A673 (cell line): ENCODE results near the gene ANKRD37. TPM values are rescaled to one million over a fixed set of nuclear protein-coding genes. Genes with fewer than 3 reads are reported as not detected.

Experiments
- BruUV-seq: library from RNA; stranded (reverse); fragments of 400-500 nt; replicated peaks from 2 replicates; lab custom pipeline; 2021; lab: Mats Ljungman, UMichigan
- CTCF ChIA-PET: fragments of 300-600 bp; sonication (Branson Sonifier 250); formaldehyde crosslinking; loops from one replicate; lab custom pipeline; 2022; ENCODE audit warnings: antibody characterized with exemption; lab: Charles Lee
- POLR2A ChIA-PET: fragments of 300-600 bp; sonication (Branson Sonifier 250); formaldehyde crosslinking; loops from one replicate; lab custom pipeline; 2022; ENCODE audit warnings: antibody characterized with exemption; ENCODE audit not compliant: low non-redundant PET; lab: Charles Lee
- DNase-seq: peaks from one replicate; pipeline ENCODE4 v3.0.0-alpha.2; 2015; ENCODE audit warnings: low spot score
- H3K27ac ChIP-seq: fragments of 200-600 bp; sonication (generic); 2 replicates; pipeline ENCODE4 v1.5.1; 2016; ENCODE audit warnings: mixed run types, low read depth, mild to moderate bottlenecking, mixed read lengths, antibody characterized with exemption, low read length; ENCODE audit not compliant: poor library complexity, severe bottlenecking
- H3K27me3 ChIP-seq: fragments of 200-600 bp; sonication (generic); replicated peaks from 2 replicates; pipeline ENCODE4 v1.6.1; 2017; ENCODE audit warnings: mixed run types, low read depth, mild to moderate bottlenecking, mixed read lengths, antibody characterized with exemption, low read length; ENCODE audit not compliant: insufficient read depth, poor library complexity
- H3K36me3 ChIP-seq: fragments of 200-600 bp; sonication (generic); 2 replicates; pipeline ENCODE4 v1.6.1; 2016; ENCODE audit warnings: mixed run types, mild to moderate bottlenecking, mixed read lengths, antibody characterized with exemption, low read length; ENCODE audit not compliant: insufficient read depth, poor library complexity, severe bottlenecking
- H3K4me1 ChIP-seq: fragments of 200-600 bp; sonication (generic); 2 replicates; pipeline ENCODE4 v1.6.1; 2017; ENCODE audit warnings: mixed run types, mild to moderate bottlenecking, mixed read lengths, antibody characterized with exemption, low read length; ENCODE audit not compliant: insufficient read depth, poor library complexity, severe bottlenecking
- H3K4me3 ChIP-seq: fragments of 200-600 bp; sonication (generic); 2 replicates; pipeline ENCODE4 v1.5.1; 2016; ENCODE audit warnings: low read depth, mixed run types, mild to moderate bottlenecking, mixed read lengths, low read length; ENCODE audit not compliant: poor library complexity, severe bottlenecking
- H3K9me3 ChIP-seq: fragments of 200-600 bp; sonication (generic); 2 replicates; pipeline ENCODE4 v1.6.1; 2016; ENCODE audit warnings: mixed run types, low read depth, mild to moderate bottlenecking, mixed read lengths, antibody characterized with exemption, low read length; ENCODE audit not compliant: poor library complexity, severe bottlenecking
- EZH2 ChIP-seq: fragments of 200-600 bp; sonication (generic); IDR thresholded peaks from 2 replicates; pipeline ENCODE4 v1.6.1; 2017; ENCODE audit warnings: borderline replicate concordance, low read depth, mild to moderate bottlenecking, mixed read lengths, antibody characterized with exemption, low read length; ENCODE audit not compliant: poor library complexity, severe bottlenecking
- intact Hi-C: fragments of 100-400 bp; cut with micrococcal nuclease; formaldehyde crosslinking; loops from one replicate; pipeline ENCODE4 v1.10.0; 2022; ENCODE audit not compliant: unreplicated experiment
- total RNA-seq: library from RNA; stranded (reverse); gene quantifications from 2 replicates; pipeline ENCODE4 v1.2.3, GENCODE V29; 2021
- TF ChIP-seq, protein P1 (sequence below): fragments of 300-800, 200-600 bp; sonication (generic); conservative IDR thresholded peaks from 2 replicates; pipeline ENCODE4 v1.5.1; 2017; ENCODE audit warnings: low read depth, mild to moderate bottlenecking, antibody characterized with exemption, low read length, moderate library complexity, mixed read lengths

ANKRD37 gene
- total RNA-seq, 1 experiment from 2014 or later, result not detected

DNA sequence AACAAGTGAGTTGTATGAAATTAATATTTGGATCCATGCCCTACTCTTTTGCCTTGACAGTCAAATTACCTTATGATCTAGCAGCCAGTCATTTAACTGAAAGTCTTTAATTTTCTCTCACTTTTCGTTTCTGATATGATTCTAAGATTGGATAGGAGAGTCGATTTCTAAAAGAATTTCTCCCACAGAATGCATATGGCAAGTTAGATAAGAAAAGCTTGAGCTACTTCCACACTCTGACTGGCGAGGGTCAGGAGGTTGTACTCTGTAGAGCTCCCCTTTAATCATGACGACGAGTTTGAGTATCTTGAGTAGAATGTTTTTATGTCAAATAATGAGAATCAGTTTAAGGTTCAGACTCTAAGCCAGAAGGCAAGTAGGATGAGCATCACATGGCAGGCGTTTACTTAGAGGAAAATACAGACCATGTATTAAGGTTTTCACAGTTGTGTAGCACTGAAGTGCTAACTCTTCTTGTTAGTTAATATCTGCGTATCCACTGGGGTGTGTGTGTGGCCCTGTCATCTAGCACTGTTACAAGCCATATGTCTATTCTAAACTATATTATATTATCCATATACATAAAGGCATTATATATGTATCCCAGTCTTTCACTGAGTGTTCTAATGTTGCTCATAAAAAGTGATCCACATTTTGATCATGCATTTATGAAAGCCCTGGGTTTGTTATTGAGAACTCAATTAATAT is 38.8 kb upstream of the ANKRD37 start:
- no peak for DNase-seq
- Histone ChIP-seq H3K36me3 (no peaks in the 10 kb centered on the region), H3K9me3 (no peaks in the 10 kb centered on the region), H3K27me3 (no peaks in the 10 kb centered on the region), H3K27ac (no peak overlapping the region), H3K4me1 (no peaks in the 10 kb centered on the region), H3K4me3 (no peak overlapping the region)
- ChIA-PET CTCF (interaction anchor here (0.6 kb wide), 1 partner anchor 240 kb away, joined by 4 read pairs; no protein-coding TSS in a partner anchor), POLR2A (interaction anchor here (0.6 kb wide), 1 partner anchor 757 kb away, joined by 5 read pairs; no protein-coding TSS in a partner anchor)
- intact Hi-C loops, result no loop called here
- BruUV-seq, result no TSS peak
- no peak for TF ChIP-seq EZH2
- TF ChIP-seq, protein P1, sequence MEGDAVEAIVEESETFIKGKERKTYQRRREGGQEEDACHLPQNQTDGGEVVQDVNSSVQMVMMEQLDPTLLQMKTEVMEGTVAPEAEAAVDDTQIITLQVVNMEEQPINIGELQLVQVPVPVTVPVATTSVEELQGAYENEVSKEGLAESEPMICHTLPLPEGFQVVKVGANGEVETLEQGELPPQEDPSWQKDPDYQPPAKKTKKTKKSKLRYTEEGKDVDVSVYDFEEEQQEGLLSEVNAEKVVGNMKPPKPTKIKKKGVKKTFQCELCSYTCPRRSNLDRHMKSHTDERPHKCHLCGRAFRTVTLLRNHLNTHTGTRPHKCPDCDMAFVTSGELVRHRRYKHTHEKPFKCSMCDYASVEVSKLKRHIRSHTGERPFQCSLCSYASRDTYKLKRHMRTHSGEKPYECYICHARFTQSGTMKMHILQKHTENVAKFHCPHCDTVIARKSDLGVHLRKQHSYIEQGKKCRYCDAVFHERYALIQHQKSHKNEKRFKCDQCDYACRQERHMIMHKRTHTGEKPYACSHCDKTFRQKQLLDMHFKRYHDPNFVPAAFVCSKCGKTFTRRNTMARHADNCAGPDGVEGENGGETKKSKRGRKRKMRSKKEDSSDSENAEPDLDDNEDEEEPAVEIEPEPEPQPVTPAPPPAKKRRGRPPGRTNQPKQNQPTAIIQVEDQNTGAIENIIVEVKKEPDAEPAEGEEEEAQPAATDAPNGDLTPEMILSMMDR, result no peak

DNA sequence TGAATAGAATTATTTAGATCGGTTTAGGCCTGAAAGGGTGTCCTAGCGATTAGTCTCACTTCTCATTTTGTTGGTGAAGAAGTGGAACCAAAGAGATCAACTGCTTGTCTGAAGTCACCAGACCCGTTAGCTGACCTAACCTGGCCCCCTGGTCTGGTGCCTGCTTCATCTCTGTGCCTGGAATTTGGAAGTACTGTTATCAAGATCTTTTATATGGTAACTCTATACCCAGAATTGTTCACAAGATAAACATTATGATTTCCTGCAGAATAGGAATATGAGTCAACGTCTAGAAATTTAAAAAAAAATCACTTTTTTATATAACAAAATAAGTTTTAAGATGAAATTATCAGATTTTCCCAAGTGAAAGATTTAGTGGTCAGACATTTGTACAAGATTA is 38.1 kb upstream of the ANKRD37 start:
- DNase-seq, result no peak
- BruUV-seq, result no TSS peak
- ChIA-PET POLR2A (no interaction called here), CTCF (no interaction called here)
- no peaks in the 10 kb centered on the region for H3K4me1 ChIP-seq
- H3K27ac ChIP-seq, result no peak overlapping the region
- intact Hi-C loops, result no loop called here
- TF ChIP-seq EZH2, result no peak
- TF ChIP-seq, protein P1, result no peak
- H3K4me3 ChIP-seq, result no peak overlapping the region
- H3K36me3 ChIP-seq, result no peaks in the 10 kb centered on the region
- H3K9me3 ChIP-seq, result no peaks in the 10 kb centered on the region
- H3K27me3 ChIP-seq, result no peaks in the 10 kb centered on the region

DNA sequence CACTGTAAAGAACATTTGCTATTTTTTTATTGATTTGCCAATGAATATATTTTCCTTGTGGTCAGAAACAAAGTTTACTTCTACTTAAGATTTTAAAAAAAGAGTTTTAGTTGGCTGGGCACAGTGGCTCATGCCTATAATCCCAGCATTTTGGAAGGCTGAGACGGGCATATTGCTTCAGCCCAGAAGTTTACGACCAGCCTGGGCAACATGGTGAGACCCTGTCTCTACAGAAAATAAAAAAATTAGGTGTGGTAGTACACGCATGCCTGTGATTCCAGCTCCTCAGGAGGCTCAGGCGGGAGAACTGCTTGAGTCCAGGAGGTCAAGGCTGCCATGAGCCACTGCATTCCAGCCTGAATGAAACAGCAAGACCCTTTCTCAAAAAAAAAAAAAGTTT is 37.7 kb upstream of the ANKRD37 start:
- no peak overlapping the region for H3K4me3 ChIP-seq
- no peaks in the 10 kb centered on the region for H3K36me3 ChIP-seq
- no peaks in the 10 kb centered on the region for H3K27me3 ChIP-seq
- H3K27ac ChIP-seq, result no peak overlapping the region
- DNase-seq, result no peak
- ChIA-PET POLR2A (no interaction called here), CTCF (no interaction called here)
- TF ChIP-seq EZH2, result no peak
- TF ChIP-seq, protein P1, result no peak
- intact Hi-C loops, result no loop called here
- H3K4me1 ChIP-seq, result no peaks in the 10 kb centered on the region
- no TSS peak for BruUV-seq
- H3K9me3 ChIP-seq, result no peaks in the 10 kb centered on the region
